Fibroblast of pulmonary artery (primary cell): ENCODE data around the gene GYPB.
A peak's percentile ranks its signal among the peaks of the same experiment; 100 is the strongest.
"Not testable (repeated sequence)": the region's sequence is repeated elsewhere in the genome, so short reads cannot be mapped to it uniquely, and the experiment has no call there.

Experiments used
- DNase-seq: peaks from one replicate; pipeline ENCODE4 v3.0.0-alpha.2; 2010; ENCODE audit warnings: low read depth
- H3K4me3 ChIP-seq: replicated peaks from 2 replicates; pipeline ENCODE4 v1.5.1; 2011; ENCODE audit warnings: low read depth, mild to moderate bottlenecking, control low read depth, low read length, moderate library complexity
- TF ChIP-seq, protein P1 (sequence below): IDR thresholded peaks from 2 replicates; pipeline ENCODE4 v1.5.1; 2011; ENCODE audit warnings: mild to moderate bottlenecking, control low read depth, low read length, inconsistent platforms; ENCODE audit errors: missing control alignments

GYPB gene

DNA sequence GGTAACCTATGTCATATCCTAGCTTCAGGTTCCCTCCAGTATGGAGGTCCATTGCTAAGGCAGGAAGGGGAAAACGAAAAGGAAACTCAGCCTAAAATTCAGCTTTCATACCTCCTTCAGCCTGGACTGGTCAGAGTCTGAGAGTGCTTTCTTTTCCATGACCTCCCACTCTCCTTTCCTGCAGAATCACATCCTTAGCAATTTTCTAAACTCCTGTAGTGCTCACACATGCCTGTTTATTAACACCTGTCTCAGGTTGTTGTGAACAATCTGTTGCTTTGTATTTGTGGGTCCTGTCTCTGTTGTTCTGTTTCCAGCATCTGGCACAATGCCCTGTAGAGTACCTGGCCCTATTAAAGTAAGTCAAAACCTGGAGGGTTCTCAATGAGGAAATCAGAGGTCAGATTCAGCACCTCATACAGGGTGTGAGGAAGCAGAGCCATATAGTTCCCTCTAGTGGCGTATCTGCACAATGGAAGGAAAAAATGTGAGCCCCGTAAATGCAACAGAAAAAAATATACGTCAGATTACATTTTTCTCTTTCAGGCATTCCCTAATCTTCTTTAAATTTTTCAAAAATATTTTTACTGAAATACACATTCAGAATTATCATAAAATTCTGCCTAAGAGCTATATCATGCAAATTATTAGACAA lies 2.3 kb upstream of the GYPB start:
- TF ChIP-seq, protein P1, sequence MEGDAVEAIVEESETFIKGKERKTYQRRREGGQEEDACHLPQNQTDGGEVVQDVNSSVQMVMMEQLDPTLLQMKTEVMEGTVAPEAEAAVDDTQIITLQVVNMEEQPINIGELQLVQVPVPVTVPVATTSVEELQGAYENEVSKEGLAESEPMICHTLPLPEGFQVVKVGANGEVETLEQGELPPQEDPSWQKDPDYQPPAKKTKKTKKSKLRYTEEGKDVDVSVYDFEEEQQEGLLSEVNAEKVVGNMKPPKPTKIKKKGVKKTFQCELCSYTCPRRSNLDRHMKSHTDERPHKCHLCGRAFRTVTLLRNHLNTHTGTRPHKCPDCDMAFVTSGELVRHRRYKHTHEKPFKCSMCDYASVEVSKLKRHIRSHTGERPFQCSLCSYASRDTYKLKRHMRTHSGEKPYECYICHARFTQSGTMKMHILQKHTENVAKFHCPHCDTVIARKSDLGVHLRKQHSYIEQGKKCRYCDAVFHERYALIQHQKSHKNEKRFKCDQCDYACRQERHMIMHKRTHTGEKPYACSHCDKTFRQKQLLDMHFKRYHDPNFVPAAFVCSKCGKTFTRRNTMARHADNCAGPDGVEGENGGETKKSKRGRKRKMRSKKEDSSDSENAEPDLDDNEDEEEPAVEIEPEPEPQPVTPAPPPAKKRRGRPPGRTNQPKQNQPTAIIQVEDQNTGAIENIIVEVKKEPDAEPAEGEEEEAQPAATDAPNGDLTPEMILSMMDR, result peak; percentile 69
- peak; percentile 31 for DNase-seq
- H3K4me3 ChIP-seq, result not testable (repeated sequence)

DNA sequence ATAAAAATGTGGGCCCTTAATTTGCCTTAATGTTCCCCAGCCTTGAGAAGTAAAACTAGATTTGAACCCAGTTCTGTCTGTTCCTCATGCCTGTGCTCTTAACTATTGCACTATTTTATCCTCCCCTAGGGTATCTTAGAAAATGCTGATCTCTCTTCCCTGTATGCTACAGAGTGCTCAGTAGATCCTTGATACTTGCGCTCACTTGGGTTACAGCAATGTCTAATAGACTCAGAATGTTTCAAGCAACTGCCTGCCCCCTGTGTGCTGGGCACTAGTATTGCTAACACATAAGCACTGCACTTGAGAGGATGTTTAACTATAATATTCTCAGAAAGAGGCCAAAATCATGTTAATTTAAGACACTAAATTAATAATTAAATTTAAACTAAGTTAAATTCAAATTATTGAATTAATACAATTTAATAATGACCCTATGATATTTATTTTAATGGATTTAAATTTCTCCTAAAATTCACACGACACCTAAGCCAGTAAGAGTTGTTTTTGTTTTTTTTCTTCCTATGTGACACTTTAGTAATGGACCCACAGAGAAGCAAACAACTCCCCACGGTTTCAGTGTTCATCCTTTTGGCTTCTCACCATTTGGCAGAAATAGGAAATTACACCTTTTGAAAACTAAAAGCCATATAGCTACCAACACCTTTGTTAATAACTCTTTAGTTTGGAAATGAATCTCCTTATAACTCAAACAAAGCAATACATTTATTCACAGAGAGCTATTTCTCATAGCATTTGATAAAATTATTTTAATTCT lies 768 bp downstream of the GYPB start:
- not testable (repeated sequence) for H3K4me3 ChIP-seq, DNase-seq

DNA sequence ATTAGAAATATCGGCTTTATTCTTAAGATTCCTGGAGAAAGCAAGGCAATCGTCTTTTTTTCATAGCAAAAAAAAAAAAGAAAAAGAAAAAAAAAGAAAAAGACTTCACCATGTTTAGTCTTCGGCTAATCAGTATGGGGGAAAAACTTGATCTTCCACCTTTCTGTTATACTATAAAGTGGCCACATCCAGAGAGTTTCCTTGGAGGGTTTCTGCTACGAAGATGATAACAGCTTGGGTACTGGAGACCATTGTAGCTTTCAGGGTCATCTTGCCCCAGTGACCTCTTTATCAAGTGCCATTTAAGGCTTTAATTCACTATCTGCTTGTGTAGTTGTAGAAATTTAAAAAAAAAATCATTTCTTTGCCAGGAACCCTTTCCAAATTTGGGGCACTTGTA lies 1.9 kb downstream of the GYPB start:
- not testable (repeated sequence) for DNase-seq, H3K4me3 ChIP-seq

DNA sequence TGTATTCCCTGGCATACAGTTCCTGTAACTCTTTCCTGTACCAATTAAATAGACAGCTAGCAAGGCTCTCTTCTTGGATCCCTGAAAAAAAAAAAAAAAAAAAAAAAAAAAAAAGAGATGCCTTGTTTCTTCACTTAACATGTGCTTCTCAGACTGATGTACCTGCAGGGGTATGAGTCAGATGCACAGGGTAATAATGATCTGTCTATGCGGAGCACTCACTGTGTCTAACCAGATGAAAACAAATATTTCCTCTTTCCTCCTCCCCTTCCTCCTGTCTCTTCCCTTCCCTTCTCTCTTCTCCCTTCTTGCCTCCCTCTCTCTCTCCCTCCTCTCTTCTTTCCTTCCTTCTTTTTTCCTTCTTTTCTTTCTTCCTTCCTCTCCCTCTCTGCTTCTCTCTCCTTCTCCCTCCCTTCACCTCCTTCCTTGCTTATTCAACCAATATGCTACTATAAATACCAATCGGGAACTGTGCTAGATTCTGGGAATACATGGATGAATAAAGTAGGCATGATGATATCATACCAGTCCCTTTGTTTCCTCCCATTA lies 3.0 kb downstream of the GYPB start:
- not testable (repeated sequence) for DNase-seq, H3K4me3 ChIP-seq

DNA sequence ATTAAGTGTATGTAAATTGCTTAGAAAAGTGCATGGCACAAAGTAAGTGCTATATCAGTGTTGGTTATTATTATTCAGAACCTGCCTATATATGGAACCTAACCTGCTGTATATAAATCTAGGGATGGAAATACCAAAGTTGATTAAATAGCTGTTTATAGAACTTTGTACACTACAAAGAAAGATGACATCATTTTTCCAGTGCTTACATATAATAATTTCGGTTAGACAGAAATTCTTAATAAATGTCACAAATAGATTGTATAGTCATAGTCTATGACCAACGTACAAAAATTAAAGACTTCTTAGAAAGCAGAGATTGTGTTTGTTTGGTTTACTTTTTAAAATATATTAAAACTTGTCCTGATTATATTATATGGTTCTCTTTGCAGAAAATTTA lies 4.4 kb downstream of the GYPB start:
- H3K4me3 ChIP-seq, result no peak overlapping the region
- no peak for DNase-seq
- TF ChIP-seq, protein P1, result no peak

DNA sequence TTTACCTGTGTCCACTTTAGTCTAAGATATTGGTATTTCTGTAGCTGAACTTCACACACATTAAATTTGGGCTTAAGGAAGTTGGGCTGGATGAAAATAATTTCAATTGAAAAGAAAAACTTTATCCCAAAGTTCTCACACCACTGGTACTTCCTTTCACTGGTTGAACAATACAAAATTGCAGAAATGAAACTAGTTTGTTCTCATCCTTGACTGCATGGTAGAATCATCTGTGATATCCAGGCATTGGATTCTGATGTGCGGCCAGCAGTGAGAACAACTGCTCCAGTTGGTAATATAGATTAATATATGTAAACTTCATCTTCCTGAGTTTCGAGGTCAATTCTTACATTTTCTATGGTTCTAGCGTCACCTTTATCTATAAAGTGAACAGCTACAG lies 10.6 kb downstream of the GYPB start:
- not testable (repeated sequence) for H3K4me3 ChIP-seq, DNase-seq

DNA sequence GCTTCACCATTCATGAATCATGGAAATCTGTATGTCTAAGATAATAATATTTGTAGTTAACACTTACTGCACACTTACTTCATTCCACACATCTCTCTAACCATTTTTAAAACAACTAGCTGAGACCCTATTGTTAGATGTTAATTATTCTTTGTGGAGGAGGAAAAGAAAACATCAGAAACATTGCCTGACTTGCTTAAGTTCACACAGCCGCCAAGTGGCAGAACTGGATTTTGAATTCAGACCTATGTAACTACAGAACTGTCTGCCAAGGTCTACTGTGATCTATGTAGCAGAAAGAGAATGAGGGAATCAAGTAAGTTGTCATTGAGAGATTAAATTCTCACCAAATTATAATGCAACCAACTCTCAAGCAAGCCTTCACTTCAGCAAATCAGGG lies 11.2 kb downstream of the GYPB start:
- H3K4me3 ChIP-seq, DNase-seq: not testable (repeated sequence)

DNA sequence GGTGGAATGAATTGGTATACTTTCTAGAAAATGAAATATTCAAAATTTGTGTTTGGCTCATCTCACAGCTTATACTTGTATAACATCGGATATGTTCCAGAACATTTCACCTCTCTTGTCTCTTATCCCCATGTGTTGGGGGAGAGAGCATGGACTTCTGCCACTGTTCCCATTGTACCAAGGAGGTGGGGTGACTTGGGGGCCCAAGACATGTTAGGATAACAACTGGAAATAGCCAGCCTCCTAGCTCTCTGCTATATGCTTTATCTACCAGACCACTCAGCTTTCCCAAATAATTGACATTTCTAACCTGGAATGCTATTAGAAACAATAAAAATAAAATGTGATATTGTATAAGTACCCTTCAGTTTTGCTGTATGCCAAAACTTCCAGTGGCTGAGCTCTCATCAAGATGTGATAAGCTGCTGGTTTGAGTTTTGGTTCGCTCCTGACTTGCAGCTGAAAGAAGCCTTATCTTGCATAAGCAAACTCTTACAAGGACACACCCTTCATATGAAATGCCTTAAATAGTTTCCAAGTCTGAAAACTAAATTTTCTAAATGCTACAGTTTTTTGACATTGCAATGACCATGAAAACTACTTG lies 12.9 kb downstream of the GYPB start:
- not testable (repeated sequence) for H3K4me3 ChIP-seq
- DNase-seq, result peak; percentile 17

DNA sequence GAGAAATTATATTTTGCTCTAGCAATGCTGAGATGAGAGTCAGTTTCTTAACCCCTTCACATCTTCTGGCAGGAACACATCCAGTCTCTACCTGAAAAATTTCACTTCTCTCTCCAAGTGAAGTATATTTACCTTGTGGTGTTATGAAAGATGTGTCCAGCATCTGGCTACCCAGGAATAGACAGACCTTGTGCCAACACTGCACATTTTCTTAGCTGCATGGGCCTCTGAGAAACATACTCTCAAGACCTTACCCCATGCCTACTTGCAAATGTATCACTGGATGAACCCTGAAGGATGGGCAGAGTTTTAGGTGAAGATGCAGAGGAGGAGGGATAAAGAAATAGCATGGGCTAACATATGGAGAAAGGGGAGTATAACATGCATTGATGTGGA lies 13.6 kb downstream of the GYPB start:
- H3K4me3 ChIP-seq, DNase-seq: not testable (repeated sequence)

DNA sequence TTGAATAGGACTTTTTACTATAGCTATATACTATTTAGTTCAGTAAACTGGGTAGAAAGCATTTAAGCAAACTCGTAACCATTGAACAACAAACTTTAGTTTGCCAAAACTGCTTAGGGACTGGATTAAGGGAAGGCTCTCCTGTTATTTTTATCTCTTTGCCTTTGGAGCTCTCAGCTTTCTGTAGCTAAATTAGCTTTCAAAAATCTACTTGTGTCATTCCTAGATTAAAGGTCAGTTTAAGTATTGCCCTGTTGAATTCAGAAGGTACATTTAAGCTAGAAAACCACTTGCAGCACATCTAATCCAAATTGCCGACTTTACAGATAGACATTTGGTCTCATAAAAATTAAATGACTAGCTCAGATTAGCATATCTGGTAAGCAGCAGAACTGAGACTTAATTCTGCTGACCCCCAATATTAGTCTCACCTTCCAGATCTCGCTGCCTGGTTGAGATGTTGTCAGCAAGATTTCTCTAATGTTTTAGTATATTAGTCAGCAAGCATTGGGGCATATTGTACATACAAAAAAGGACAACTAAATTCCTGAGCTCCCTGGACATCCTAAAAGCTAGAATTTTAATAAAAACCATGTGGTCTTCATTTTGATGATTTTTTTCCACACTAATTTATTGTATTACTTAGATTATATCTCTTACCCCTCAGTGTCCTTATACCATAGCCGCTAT lies 14.2 kb downstream of the GYPB start:
- DNase-seq, result peak; percentile 6
- not testable (repeated sequence) for H3K4me3 ChIP-seq

DNA sequence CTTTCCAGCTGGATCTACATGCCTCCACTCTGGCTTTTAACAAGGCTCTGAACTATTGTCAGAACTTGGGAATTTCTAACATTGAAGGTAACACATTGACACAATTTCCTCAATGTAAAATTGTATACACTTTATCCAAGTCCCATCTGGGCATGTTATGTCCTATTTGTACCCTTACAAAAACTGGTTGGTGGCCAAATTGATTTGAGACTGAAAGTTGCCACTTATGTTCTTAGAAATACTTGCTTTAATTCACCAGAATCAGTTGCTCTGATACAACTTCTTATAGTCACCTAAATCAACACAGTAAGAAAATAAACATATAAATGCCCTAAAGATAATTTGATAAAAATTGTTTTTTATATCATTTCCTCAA lies 15.3 kb downstream of the GYPB start:
- DNase-seq, H3K4me3 ChIP-seq: not testable (repeated sequence)

DNA sequence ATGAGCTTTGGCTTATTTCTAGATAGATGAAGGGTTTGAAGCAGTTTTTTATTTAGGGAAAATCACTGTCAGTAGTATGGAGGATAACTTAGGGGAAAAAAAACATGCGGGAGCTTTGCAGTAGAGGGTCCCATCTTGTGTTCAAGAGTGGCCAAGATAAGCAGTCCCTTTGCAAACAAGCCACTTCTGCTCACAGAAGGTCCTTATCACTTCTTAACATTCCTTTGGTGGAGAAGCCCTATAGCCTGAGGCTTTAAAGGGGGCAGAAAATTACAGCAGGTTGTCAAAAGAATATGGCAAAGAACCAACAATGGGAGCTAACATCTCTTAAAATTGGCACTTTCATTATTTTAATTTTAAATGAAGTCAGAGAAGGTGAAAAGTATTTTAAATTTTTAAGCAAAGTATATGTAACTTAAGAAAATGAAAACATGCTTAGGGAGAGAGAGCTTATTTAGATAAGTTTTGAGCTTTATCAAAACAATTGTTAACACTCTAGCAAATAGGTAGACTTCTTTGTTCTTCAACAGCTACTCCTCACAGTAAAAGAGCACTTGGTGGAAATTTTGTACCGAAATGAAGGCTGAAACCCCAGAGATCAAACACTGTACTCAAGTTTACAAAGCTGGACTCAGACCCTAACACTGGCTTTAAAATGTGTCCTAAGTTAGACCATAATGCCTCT lies 15.8 kb downstream of the GYPB start:
- not testable (repeated sequence) for H3K4me3 ChIP-seq, DNase-seq

DNA sequence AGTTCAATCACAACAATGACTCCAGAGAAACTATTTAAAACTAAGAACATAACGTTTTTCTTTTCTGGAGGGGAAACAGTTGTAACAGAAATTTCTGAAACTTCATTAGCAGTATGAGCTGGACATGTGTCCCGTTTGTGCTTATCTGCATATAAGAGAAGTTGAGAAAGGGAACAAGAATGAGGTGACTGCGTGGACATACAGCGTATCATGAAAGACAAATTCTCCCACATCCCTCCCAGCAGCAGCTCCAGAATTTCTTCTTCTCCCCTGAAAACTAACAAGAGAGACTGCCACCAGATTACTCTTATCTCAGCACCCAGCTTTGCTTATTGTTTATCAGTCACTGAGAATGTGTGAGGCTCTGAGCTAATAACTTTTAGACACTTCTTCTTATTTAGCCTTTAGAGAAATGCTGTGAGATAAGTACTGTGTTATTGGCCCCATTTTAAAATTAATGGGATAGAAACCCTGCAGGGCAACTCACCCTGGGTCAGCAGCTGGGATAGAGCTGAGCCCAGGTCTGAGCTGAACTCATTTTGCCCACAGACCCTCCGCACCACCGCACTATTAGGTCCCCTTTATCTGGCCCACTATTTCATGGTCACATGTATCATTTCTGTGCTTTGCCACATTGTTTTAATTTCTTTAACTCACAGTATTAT lies 18.7 kb downstream of the GYPB start:
- not testable (repeated sequence) for DNase-seq, H3K4me3 ChIP-seq

DNA sequence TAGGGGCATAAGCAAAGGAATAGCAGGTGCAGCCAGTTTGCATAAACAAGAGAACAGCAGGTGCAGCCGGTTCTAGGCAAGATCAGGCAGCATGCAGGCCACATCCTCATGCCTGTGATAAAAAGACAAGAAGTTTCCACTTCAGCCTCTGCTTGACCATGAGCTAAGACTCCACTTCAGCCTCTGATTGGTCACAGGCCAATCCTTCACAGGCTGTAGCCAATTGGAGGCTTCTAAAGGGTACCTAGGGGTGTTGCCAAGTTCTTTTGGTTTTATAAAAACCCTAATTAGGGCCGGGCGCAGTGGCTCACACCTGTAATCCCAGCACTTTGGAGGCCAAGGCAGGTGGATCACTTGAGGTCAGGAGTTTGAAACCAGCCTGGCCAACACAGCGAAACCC lies 23.0 kb downstream of the GYPB start:
- not testable (repeated sequence) for DNase-seq, H3K4me3 ChIP-seq

DNA sequence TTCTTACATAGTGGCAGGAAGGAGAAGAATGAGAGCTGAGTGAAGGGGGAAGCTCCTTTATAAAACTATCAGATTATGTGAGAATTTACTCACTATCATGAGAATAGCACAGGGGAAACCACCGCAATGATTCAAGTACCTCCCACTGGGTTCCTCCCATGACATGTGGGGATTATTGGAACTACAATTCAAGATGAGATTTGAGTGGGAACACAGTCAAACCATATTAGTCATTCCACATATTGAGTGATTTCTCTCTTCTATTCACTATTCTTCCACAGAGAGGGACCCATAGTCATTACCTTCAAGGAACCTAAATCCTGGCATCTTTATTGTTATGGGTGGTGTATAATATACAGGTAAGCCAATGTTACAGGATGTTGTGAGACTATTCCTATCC lies 27.4 kb downstream of the GYPB start:
- DNase-seq, H3K4me3 ChIP-seq: not testable (repeated sequence)
